ENCODE measurements around the gene ELF4. TPM values are rescaled to one million over a fixed set of nuclear protein-coding genes. Genes with fewer than 3 reads are reported as not detected.

Gene ELF4
- total and polyA plus RNA-seq, 2 of the 4 experiments (the other 2 are of a cell fraction), result 10.9 to 19.0 TPM

DNA sequence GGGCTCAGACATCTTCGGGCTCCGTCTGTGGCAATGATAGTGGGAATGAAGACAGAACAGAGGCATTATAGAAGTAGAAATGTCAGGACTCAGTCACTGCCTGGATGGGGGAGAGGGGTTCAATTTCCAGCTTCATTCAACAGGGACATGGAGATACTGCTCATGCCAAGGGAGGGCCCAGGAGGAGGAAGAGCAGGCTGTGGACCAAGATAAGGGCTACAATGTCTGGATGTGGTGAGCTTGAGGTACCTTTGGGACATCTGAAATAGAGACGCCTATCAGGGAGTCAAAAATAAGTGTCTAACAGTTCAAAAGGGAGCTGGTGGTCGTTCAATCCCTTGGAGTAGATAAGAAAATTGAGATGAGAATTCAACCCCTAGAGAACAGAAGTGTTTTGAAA lies 34.5 kb downstream of the ELF4 start:
- Histone ChIP-seq H2BK5ac (ENCODE audit: low read depth, low read length, poor library complexity, severe bottlenecking) (no peak overlapping the region), H4K91ac (ENCODE audit: insufficient read depth, low read depth, low read length) (no peak overlapping the region), H4K5ac (ENCODE audit: low read depth, low read length) (no peak overlapping the region), H3K9me3 (ENCODE audit: control insufficient read depth, insufficient read depth, low read length) (no peaks in the 10 kb centered on the region), H4K8ac (ENCODE audit: low read depth in 2 of 2, low read length in 2 of 2) (no peak overlapping the region), H3K56ac (ENCODE audit: extremely low read depth, insufficient read depth, low read length) (no peak overlapping the region), H2BK15ac (ENCODE audit: low read depth, low read length) (no peak overlapping the region), H3K36me3 (ENCODE audit: control insufficient read depth, insufficient read depth, low read length) (peaks cover 13% of the 10 kb centered on the region), H3K9me1 (ENCODE audit: insufficient read depth, low read length) (no peaks in the 10 kb centered on the region), H2BK20ac (ENCODE audit: low read depth, low read length) (no peak overlapping the region), H3K14ac (replicated peaks; ENCODE audit: low read depth, low read length) (no peak overlapping the region), H3K9ac (ENCODE audit: low read depth, low read length) (no peak overlapping the region), H3K23ac (ENCODE audit: low read depth, low read length) (no peak overlapping the region), H3K27ac (ENCODE audit: insufficient read depth, low read length) (no peak overlapping the region), H2AK5ac (ENCODE audit: low read depth, low read length) (no peak overlapping the region), H3K4me3 (ENCODE audit: insufficient read depth, low read depth, low read length) (no peak overlapping the region), H3K4me1 (ENCODE audit: control insufficient read depth, insufficient read depth, low read length) (no peaks in the 10 kb centered on the region), H4K20me1 (ENCODE audit: insufficient read depth, low read length) (peaks cover 13% of the 10 kb centered on the region), H2BK120ac (ENCODE audit: low read depth, low read length) (no peak overlapping the region), H2AFZ (replicated peaks; ENCODE audit: low read length, poor library complexity) (no peak overlapping the region), H3K79me1 (ENCODE audit: low read depth in 1 of 2, low read length in 2 of 2) (peaks cover 0 to 9% of the 10 kb centered on the region in 2 experiments; a peak in 3 of 4 replicates), H2AK9ac (replicated peaks; ENCODE audit: low read depth, low read length, poor library complexity) (no peak overlapping the region), H3K4me2 (ENCODE audit: low read depth, low read length) (no peak overlapping the region), H3K18ac (ENCODE audit: low read depth, low read length) (no peak overlapping the region), H3K4ac (ENCODE audit: low read depth, low read length) (no peak overlapping the region), H3K27me3 (ENCODE audit: control insufficient read depth, insufficient read depth, low read length) (no peaks in the 10 kb centered on the region)
- in situ Hi-C loops (cut with MboI; ENCODE audit: low sequenced_read_pairs), result loop anchor here (5.0 kb wide), 1 partner anchor 117 kb away; no protein-coding TSS in a partner anchor
- ChIA-PET CTCF (no interaction called here), POLR2A (ENCODE audit: unreplicated experiment) (no interaction called here)
- DNase-seq (no peak), ATAC-seq (ENCODE audit: low read depth) (no peak)
- BruUV-seq (replicated peaks), result no TSS peak
- no CpG with 5 or more reads among the region's 4 CpGs for WGBS, 2 experiments (ENCODE audit: extremely low coverage in 2 of 2, insufficient read length in 1 of 2)
- TF ChIP-seq SMC3 (IDR thresholded peaks at IDR 0.05; ENCODE audit: low read depth, low read length) (no peak), RCOR1 (IDR thresholded peaks at IDR 0.05; ENCODE audit: insufficient replicate concordance, low read length) (no peak), CEBPB (IDR thresholded peaks at IDR 0.05; ENCODE audit: low read depth, low read length) (no peak), MXI1 (IDR thresholded peaks at IDR 0.05; ENCODE audit: borderline replicate concordance, low read depth, low read length) (no peak), BHLHE40 (IDR thresholded peaks at IDR 0.05; ENCODE audit: low read depth, low read length) (no peak), MAFK (IDR thresholded peaks at IDR 0.05; ENCODE audit: low read depth, low read length) (no peak), RAD21 (IDR thresholded peaks at IDR 0.05; ENCODE audit: low read length) (no peak), USF2 (IDR thresholded peaks at IDR 0.05; ENCODE audit: low read depth, low read length) (no peak), CHD1 (IDR thresholded peaks at IDR 0.05; ENCODE audit: low read depth, low read length) (no peak), NFE2L2 (IDR thresholded peaks at IDR 0.05; ENCODE audit: low read depth, low read length) (no peak), MAZ (IDR thresholded peaks at IDR 0.05; ENCODE audit: borderline replicate concordance, low read depth, low read length) (no peak), RFX5 (IDR thresholded peaks at IDR 0.05; ENCODE audit: low read depth, low read length) (no peak), FOS (IDR thresholded peaks at IDR 0.05; ENCODE audit: low read depth, low read length) (no peak), CTCF (conservative IDR thresholded peaks at IDR 0.05; ENCODE audit: low read depth, low read length) (no peak), ELK1 (IDR thresholded peaks at IDR 0.05; ENCODE audit: borderline replicate concordance, low read depth, low read length) (no peak), POLR2A (IDR thresholded peaks at IDR 0.05; ENCODE audit: low read depth, low read length) (no peak)
- intact Hi-C loops (cut with micrococcal nuclease), result no loop called here
- dilution Hi-C loops (cut with HindIII; ENCODE audit: low sequenced_read_pairs, unreplicated experiment), result no loop called here
